Vagina (tissue), 2 donors: ENCODE data around the gene ABCA3. TPM values are rescaled to one million over a fixed set of nuclear protein-coding genes. Genes with fewer than 3 reads are reported as not detected.
"Not testable (repeated sequence)": the region's sequence is repeated elsewhere in the genome, so short reads cannot be mapped to it uniquely, and the experiment has no call there.

Source experiments
- DNase-seq, 2 donors: peaks; one replicate each; pipeline ENCODE4 v3.0.0-alpha.2; 2017; ENCODE audit errors: extremely low spot score in 2 of 2
- H3K27ac ChIP-seq: fragments of 200-600 bp; sonication (generic); one replicate; pipeline ENCODE4 v1.5.1; 2019
- H3K27me3 ChIP-seq: fragments of 200-600 bp; sonication (generic); one replicate; pipeline ENCODE4 v1.5.1; 2019
- H3K36me3 ChIP-seq, 2 donors: fragments of 200-600 bp; sonication (generic); one replicate each; pipeline ENCODE4 v1.5.1; 2017 to 2019
- H3K4me1 ChIP-seq: fragments of 200-600 bp; sonication (generic); one replicate; pipeline ENCODE4 v1.5.1; 2019
- H3K4me3 ChIP-seq, 2 donors: fragments of 200-600 bp; sonication (generic); 1 replicate in 1 of 2; 2 replicates in 1 of 2; pipeline ENCODE4 v1.5.1; 2016 to 2019
- H3K9me3 ChIP-seq: fragments of 200-600 bp; sonication (generic); one replicate; pipeline ENCODE4 v1.5.1; 2019
- POLR2A ChIP-seq, 2 donors: fragments of 450-650 bp; IDR thresholded peaks; one replicate each; pipeline ENCODE4 v1.6.1; 2017; ENCODE audit warnings: antibody characterized with exemption in 2 of 2, mild to moderate bottlenecking in 2 of 2, moderate library complexity in 2 of 2
- POLR2AphosphoS5 ChIP-seq, 2 donors: sonication (generic); formaldehyde crosslinking; IDR thresholded peaks; one replicate each; pipeline ENCODE4 v1.9.0; 2017; ENCODE audit warnings: antibody characterized with exemption in 2 of 2, mild to moderate bottlenecking in 2 of 2, low read depth in 1 of 2; ENCODE audit not compliant: insufficient read depth in 1 of 2
- intact Hi-C: fragments of 100-400 bp; cut with DNase I; formaldehyde crosslinking; loops from one replicate; pipeline ENCODE4 v1.15.1; 2023
- total RNA-seq: library from RNA; depleted of rRNA; stranded (reverse); fragments of >200 nt; gene quantifications from one replicate; pipeline ENCODE4 v1.2.3, GENCODE V29; 2016
- TF ChIP-seq, protein P1 (sequence below), 3 experiments: fragments of 450-650 bp in 2 of 3; fragments of 200-600 bp in 1 of 3; sonication (generic) in 1 of 3; IDR thresholded peaks; one replicate each; pipeline ENCODE4 v1.5.1; 2017 to 2019; ENCODE audit warnings: antibody characterized with exemption in 3 of 3, mild to moderate bottlenecking in 2 of 3, moderate library complexity in 2 of 3

Gene ABCA3
- 5.4 TPM for total RNA-seq

DNA sequence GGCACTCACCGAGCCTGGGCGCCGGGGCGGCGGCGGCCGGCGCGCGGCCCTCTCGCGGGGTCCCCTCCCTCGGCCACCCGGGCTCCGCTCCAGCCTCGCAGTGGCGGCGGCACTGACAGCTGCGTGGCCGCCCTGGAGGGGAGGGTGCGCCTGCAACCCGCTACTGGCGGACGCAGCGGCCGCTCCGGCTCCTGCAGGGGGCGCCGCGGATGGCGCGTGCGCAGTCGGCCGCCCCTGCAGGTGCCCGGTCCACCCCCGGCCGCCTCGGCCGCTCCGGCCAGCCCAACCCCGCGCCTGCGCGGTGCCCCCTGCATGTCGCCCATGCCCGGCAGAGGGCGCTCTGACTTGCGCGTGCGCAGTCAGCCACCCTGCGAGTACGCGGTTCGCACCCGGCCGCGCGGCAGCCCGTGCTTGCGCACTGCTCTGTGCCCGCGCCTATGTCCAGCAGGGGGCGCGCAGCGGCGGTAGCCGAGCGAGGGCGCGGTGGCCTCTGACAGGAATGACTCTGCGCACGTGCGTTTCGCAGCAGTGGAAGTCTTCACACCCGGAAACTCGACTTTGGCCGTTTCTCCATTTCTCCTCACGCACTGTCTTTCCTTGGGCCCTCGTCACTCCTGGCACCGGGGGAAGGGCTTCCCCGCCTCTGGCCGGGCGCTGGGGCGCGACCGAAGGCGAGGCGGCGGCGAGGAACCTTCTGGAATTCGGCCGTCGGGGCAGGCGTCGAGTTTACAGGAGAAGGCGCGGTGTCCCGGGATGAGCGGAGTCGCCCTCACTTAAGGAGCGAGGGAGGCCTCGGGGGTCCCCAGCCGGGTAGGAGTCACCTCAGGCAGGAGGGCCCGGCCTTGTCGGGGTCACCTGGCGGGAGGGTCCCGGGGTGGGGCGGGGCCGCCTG, at the start of gene ABCA3:
Gene ABCA3, minus strand, starts transcription at position 165 of the 892 bp plus-strand sequence. CDS start 14,262 bp downstream, outside the sequence.
- Histone ChIP-seq H3K27me3 (no peaks in the 10 kb centered on the region), H3K27ac (peak within 1 kb of the TSS; percentile 47)
- TF ChIP-seq POLR2A (IDR thresholded peaks at IDR 0.05) (no peak), POLR2AphosphoS5 (IDR thresholded peaks at IDR 0.05; ENCODE audit: insufficient read depth in 1 of 2, low read depth in 1 of 2) (peak in 1 of 2 donors; percentile 51)
- TF ChIP-seq, protein P1, sequence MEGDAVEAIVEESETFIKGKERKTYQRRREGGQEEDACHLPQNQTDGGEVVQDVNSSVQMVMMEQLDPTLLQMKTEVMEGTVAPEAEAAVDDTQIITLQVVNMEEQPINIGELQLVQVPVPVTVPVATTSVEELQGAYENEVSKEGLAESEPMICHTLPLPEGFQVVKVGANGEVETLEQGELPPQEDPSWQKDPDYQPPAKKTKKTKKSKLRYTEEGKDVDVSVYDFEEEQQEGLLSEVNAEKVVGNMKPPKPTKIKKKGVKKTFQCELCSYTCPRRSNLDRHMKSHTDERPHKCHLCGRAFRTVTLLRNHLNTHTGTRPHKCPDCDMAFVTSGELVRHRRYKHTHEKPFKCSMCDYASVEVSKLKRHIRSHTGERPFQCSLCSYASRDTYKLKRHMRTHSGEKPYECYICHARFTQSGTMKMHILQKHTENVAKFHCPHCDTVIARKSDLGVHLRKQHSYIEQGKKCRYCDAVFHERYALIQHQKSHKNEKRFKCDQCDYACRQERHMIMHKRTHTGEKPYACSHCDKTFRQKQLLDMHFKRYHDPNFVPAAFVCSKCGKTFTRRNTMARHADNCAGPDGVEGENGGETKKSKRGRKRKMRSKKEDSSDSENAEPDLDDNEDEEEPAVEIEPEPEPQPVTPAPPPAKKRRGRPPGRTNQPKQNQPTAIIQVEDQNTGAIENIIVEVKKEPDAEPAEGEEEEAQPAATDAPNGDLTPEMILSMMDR (IDR thresholded peaks at IDR 0.05): peak; percentile 97 to 100 (median 98)

DNA sequence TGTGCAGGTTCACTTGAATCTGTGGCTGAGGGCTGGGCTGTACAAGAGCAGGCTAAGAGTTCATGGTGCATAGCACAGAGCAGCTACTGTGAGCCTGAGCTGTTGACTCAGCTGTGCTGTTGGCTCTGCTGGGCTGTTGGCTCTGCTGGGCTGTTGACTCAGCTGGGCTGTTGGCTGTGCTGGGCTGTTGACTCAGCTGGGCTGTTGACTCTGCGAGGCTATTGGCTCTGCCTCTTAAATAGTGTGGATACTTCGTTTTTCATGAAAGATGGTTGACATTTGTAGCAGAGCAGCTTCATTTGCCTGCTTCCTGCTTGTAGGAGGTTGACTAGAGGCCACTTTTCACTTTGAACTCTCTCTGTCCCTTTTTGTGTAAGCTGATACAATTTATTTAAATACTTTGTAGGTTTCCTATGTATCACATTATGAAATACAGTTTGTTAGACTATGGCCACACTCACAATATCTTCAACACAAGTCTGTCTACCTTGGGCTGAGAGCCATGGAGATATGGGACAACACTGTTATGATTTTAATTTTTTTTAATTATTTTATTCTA, 48.4 kb upstream of the ABCA3 start:
- H3K36me3 ChIP-seq: no peaks in the 10 kb centered on the region
- H3K4me1 ChIP-seq: no peaks in the 10 kb centered on the region
- TF ChIP-seq POLR2A (IDR thresholded peaks at IDR 0.05) (no peak), POLR2AphosphoS5 (IDR thresholded peaks at IDR 0.05; ENCODE audit: insufficient read depth in 1 of 2, low read depth in 1 of 2) (no peak)
- TF ChIP-seq, protein P1 (IDR thresholded peaks at IDR 0.05): no peak
- H3K9me3 ChIP-seq: no peaks in the 10 kb centered on the region
- no peak overlapping the region for H3K4me3 ChIP-seq
- no peaks in the 10 kb centered on the region for H3K27me3 ChIP-seq
- intact Hi-C loops: no loop called here
- no peak for DNase-seq
- no peak overlapping the region for H3K27ac ChIP-seq

More for the DNA sequence above, at the start of gene ABCA3:
- no peaks in the 10 kb centered on the region for H3K9me3 ChIP-seq
- no peak for DNase-seq
- no peaks in the 10 kb centered on the region for H3K36me3 ChIP-seq
- H3K4me1 ChIP-seq: peaks cover 22% of the 10 kb centered on the region
- intact Hi-C loops: loop anchor here (2.0 kb wide), 1 partner anchor 164 kb away; no protein-coding TSS in a partner anchor
- peak within 1 kb of the TSS; percentile 61 to 88 for H3K4me3 ChIP-seq

DNA sequence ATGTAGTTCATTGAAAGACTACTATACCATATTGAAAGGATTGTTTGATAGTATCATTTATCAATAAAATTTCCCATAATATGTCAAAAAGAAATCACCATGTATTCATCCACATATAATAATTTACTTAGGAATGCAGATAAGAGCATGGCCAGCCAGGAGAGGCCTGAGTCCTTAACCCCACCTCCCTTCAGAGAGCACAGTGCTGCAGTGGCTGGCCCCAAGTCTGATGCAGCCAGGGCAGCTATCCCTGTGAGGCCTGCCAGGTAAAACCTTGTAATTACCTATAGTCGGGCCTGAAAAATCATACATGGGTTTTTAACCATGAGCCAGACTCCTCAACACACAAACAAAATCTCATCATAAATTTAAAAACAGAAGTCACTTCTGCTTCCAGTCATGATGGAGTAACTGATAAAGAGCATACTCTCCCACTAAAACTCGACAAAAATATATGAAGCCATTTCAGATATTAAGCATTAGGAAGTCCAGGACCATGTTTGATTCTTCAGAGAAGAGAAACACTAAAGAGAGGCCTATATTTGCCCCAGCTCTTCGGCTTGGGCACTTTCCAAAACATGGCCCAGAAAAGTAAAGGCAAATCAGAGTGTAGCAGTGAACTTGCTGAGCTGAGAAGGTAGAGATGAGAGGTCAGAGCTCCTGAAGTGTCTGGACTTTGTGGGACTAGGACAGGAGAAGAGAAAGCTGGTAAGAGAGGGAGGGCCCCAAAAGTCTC, 47.8 kb upstream of the ABCA3 start:
- Histone ChIP-seq H3K4me3 (no peak overlapping the region), H3K36me3 (no peaks in the 10 kb centered on the region), H3K27me3 (no peaks in the 10 kb centered on the region), H3K9me3 (no peaks in the 10 kb centered on the region), H3K27ac (no peak overlapping the region), H3K4me1 (no peaks in the 10 kb centered on the region)
- TF ChIP-seq POLR2A (IDR thresholded peaks at IDR 0.05): no peak
- no peak for TF ChIP-seq POLR2AphosphoS5 (IDR thresholded peaks at IDR 0.05; ENCODE audit: insufficient read depth in 1 of 2, low read depth in 1 of 2)
- TF ChIP-seq, protein P1 (IDR thresholded peaks at IDR 0.05): no peak
- intact Hi-C loops: no loop called here
- no peak for DNase-seq

DNA sequence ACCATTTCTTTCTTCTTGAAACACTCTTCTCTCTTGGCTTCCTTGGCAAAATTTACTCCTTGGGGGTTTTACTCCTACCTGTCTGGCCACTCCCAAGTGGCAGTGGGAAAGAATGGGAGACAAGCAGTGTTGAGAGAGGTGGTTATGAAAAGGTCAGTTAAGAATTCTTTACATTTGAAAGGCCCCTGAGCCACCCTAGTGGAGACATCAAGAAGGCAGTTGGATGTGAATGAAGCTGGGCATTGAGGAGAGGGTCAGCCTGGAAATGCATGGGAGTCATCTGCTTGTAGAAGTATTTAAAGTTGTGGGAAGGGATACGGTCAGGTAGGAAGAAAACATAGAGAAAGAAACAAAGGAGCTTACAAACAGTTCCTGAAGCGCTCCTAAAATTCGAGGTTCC, 46.5 kb upstream of the ABCA3 start:
- Histone ChIP-seq H3K36me3 (no peaks in the 10 kb centered on the region), H3K4me3 (no peak overlapping the region), H3K27ac (no peak overlapping the region), H3K27me3 (no peaks in the 10 kb centered on the region), H3K9me3 (no peaks in the 10 kb centered on the region), H3K4me1 (no peaks in the 10 kb centered on the region)
- intact Hi-C loops: no loop called here
- DNase-seq: no peak
- TF ChIP-seq POLR2AphosphoS5 (IDR thresholded peaks at IDR 0.05; ENCODE audit: insufficient read depth in 1 of 2, low read depth in 1 of 2) (no peak), POLR2A (IDR thresholded peaks at IDR 0.05) (no peak)
- TF ChIP-seq, protein P1 (IDR thresholded peaks at IDR 0.05): no peak

DNA sequence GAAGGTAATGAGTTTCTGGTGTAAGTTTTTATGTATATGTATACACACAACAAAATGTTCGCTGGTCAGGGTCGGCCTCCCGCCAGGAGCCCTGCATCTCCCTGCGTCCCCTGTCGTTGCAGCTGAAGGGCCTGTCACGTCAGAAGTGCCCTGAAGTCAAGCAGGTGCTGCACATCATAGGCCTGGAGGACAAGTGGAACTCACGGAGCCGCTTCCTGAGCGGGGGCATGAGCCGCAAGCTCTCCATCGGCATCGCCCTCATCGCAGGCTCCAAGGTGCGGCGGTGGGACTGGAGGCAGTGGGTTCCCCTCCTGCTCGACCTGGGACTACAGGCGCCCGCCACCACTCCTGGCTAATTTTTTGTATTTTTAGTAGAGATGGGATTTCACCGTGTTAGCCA, 45.5 kb upstream of the ABCA3 start:
- intact Hi-C loops, H3K4me1 ChIP-seq, H3K27ac ChIP-seq, DNase-seq, H3K4me3 ChIP-seq, H3K9me3 ChIP-seq, H3K36me3 ChIP-seq, H3K27me3 ChIP-seq: not testable (repeated sequence)
